Immature natural killer cell (primary cell): ENCODE results near the gene CYFIP2. TPM values are rescaled to one million over a fixed set of nuclear protein-coding genes. Genes with fewer than 3 reads are reported as not detected.
A peak's percentile ranks its signal among the peaks of the same experiment; 100 is the strongest.

Source experiments
- DNase-seq, 3 donors: peaks; one replicate each; pipeline ENCODE4 v3.0.0; 2022; ENCODE audit warnings: mixed read lengths in 1 of 3
- H3K27ac Mint-ChIP-seq, 6 donors: one replicate each; pipeline ENCODE4 v1.8.0; 2020; ENCODE audit warnings: mixed read lengths in 6 of 6, mild to moderate bottlenecking in 5 of 6, inconsistent platforms in 4 of 6, moderate library complexity in 3 of 6
- H3K27me3 Mint-ChIP-seq, 3 donors: one replicate each; pipeline ENCODE4 v1.8.0; 2020 to 2021; ENCODE audit warnings: low read depth in 3 of 3, mild to moderate bottlenecking in 3 of 3, mixed read lengths in 3 of 3, moderate library complexity in 3 of 3, inconsistent platforms in 1 of 3
- H3K36me3 Mint-ChIP-seq, 3 donors: one replicate each; pipeline ENCODE4 v1.8.0; 2020; ENCODE audit warnings: mixed read lengths in 3 of 3, inconsistent platforms in 2 of 3, mild to moderate bottlenecking in 2 of 3
- H3K4me1 Mint-ChIP-seq, 2 donors: one replicate each; pipeline ENCODE4 v1.8.0; 2020; ENCODE audit warnings: inconsistent platforms in 2 of 2, mild to moderate bottlenecking in 2 of 2, mixed read lengths in 2 of 2, moderate library complexity in 1 of 2
- H3K4me3 Mint-ChIP-seq, 5 donors: one replicate each; pipeline ENCODE4 v1.8.0; 2020; ENCODE audit warnings: mild to moderate bottlenecking in 5 of 5, mixed read lengths in 5 of 5, inconsistent platforms in 3 of 5, moderate library complexity in 3 of 5
- H3K9me3 Mint-ChIP-seq, 6 donors: one replicate each; pipeline ENCODE4 v1.8.0; 2020; ENCODE audit warnings: mild to moderate bottlenecking in 6 of 6, mixed read lengths in 6 of 6, inconsistent platforms in 4 of 6, moderate library complexity in 3 of 6
- polyA plus RNA-seq, 3 donors: library from polyadenylated mRNA; unstranded; fragments of 300-500 nt; fragmentation: Illumina TruSeq; gene quantifications; one replicate each; pipeline ENCODE4 v1.2.3, GENCODE V29; 2021

Gene CYFIP2
- polyA plus RNA-seq, result 100 to 1,000 TPM; 293 to 667 (median 513) TPM

DNA sequence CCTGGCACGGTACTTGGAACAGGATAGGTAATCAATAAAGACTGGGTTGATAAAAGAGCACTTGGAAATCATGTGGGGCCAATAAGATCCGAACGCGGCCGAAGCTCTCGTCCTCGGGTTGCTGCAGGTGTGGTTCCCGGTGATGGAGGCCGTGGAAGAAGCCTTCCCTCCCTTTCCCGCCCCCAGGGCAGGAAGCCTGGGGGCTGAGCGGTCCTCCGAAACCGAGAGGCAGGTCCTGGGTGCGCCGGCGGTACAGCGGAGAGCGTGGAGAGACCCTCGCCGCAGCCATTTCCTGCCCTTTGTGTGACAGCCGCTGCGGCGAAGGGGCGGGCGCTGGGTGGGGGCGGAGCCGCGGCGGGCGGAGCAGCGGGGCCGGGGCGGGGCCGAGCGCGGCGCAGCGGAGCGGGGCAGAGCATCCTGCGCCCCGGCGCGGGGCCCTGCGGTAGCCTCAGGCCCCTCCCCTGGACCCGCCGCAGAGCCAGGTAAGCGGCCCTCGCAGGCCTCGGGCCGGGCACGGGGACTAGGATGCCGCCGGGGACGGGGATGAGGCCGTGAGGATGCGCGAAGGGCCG, at the start of gene CYFIP2:
TSS of gene CYFIP2 (plus strand) at position 410 of the 572 bp plus-strand sequence. CDS start 19,239 bp downstream, outside the sequence.
- H3K4me1 Mint-ChIP-seq, result peaks cover 66 to 80% of the 10 kb centered on the region in 2 donors
- peak within 1 kb of the TSS; percentile 95 to 98 (median 96) for H3K4me3 Mint-ChIP-seq
- H3K27ac Mint-ChIP-seq, result peak within 1 kb of the TSS; percentile 97 to 99 (median 98)
- no peaks in the 10 kb centered on the region for H3K9me3 Mint-ChIP-seq
- peak; percentile 85 to 89 (median 87) for DNase-seq
- H3K36me3 Mint-ChIP-seq, result peaks cover 6 to 9% (median 8%) of the 10 kb centered on the region in 3 donors
- peaks cover 6 to 23% (median 20%) of the 10 kb centered on the region in 3 donors for H3K27me3 Mint-ChIP-seq

DNA sequence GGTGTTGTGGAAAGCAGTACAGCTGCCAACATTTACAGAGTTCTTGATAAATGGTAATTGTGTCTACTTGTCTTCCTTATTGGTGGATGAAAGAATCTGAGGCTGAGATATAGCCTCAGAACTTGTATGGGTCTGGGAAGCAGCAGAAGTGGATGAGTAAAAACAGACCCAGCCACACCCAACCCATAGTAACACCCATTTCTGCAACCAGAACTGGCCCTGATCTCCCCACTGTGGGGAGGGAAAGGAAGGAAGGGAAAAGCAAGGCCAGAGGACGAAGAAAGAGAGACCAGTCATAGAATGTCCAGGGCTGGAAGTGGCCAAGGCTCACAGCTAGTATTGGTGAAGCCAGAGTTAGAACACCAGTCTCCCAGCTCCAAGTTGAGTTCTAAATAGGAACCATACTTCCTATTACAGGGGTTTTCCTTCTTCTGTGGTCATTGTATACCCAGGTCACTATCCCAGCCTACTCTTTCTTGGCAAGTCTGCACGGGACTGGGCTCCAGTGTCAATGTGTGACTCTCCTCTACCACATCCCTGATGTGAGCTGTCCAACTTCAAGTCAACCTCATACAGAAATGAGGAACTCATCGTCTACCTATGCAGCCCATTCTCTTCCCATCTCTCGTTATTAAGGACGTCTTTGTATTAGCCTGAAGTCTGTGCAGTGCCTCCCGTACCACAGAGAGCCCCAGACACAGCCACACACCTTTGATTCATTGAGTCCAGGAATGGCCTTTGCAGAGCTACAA, 49.4 kb upstream of the CYFIP2 start:
- peak overlapping the region; percentile 83 to 91 (median 85) for H3K4me3 Mint-ChIP-seq
- peaks cover 86 to 93% of the 10 kb centered on the region in 2 donors for H3K4me1 Mint-ChIP-seq
- H3K27ac Mint-ChIP-seq, result peak overlapping the region; percentile 90 to 99 (median 98)
- H3K36me3 Mint-ChIP-seq, result peaks cover 53 to 81% (median 66%) of the 10 kb centered on the region in 3 donors
- H3K9me3 Mint-ChIP-seq, result no peaks in the 10 kb centered on the region
- H3K27me3 Mint-ChIP-seq, result peaks cover 1 to 5% (median 2%) of the 10 kb centered on the region in 3 donors
- no peak for DNase-seq

DNA sequence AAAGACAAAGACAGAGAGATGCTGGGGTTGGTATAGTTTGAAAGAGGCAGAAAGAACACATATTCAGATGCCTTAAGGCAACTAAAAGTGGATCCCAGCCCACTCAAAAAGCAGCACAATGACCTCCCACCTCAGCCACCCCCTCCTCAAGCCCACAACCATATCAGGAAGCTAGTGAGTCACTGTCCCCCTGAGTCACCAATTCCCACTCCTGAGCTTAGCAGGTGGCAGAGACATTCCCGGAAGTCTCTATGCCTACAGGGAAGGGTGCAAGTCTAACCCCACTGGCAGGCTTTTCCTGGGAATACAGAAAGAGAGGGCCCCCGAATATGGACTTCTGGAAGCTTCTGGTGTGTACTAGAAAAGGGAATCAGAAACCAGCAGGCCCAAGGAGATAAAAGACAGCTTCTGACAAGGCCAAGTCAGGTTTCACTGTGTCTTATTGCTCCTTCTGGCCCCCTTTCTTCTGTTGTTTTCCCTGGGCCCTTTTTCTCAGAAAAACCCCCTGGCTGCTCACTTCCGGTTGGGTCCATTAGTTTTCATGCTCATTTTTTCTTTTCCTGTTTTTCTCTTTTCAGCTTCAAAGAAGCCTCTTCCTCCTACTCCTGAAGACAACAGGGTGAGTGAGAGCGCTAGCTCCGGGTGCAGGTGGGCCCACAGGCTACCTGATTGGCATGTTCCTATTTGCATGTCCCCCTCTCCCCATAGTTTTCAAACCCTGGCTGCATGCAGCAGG, 48.5 kb upstream of the CYFIP2 start:
- H3K9me3 Mint-ChIP-seq, result no peaks in the 10 kb centered on the region
- peak overlapping the region; percentile 42 to 83 (median 64) for H3K4me3 Mint-ChIP-seq
- peaks cover 50 to 82% (median 65%) of the 10 kb centered on the region in 3 donors for H3K36me3 Mint-ChIP-seq
- DNase-seq, result no peak
- peaks cover 86 to 93% of the 10 kb centered on the region in 2 donors for H3K4me1 Mint-ChIP-seq
- H3K27ac Mint-ChIP-seq, result peak overlapping the region; percentile 59 to 98 (median 88)
- H3K27me3 Mint-ChIP-seq, result peaks cover 0 to 5% (median 1%) of the 10 kb centered on the region in 3 donors

DNA sequence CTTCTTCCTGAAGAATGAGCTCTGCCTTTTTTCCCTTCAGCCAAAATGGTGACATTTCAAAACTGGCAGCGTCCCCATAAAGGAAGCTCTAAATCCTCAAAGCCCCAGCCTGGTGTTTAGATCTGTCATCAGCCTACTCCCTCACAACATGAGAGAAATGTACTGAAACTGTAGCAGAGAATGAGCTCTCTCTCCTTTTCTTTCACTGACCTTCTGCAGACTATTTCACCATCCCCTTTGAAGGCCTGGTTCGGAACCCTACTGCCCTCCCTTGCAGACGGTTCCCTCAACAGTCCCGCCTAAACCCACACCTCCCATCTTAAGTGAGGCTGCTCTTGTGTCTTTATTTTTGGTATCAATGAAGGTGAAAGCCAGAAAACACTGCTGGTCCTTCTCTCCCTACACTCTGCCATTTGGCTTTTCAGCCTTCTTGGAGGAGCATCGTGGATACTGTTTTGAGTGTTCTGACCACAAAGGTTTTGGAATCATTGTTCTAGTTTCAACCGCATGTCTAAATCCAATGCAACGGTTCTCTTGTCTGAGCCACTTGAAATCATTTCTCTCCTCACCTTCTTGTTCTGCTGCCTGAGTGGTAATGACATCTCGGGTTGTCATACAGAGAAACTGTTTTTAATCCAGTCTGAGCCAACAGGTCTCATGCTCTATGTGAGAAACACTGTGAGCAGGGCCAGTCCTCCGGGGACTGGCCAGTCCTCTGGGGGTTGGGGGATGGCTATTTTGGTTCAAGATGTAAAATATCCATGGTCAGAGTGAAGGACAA, 46.2 kb upstream of the CYFIP2 start:
- Mint-ChIP-seq H3K27ac (peak overlapping the region; percentile 52 to 85 (median 76)), H3K36me3 (peaks cover 45 to 74% (median 57%) of the 10 kb centered on the region in 3 donors), H3K4me3 (peak overlapping the region in 1 of 5 donors; percentile 25), H3K9me3 (no peaks in the 10 kb centered on the region), H3K4me1 (peaks cover 73 to 82% of the 10 kb centered on the region in 2 donors), H3K27me3 (peaks cover 0 to 2% (median 0%) of the 10 kb centered on the region in 3 donors)
- no peak for DNase-seq

DNA sequence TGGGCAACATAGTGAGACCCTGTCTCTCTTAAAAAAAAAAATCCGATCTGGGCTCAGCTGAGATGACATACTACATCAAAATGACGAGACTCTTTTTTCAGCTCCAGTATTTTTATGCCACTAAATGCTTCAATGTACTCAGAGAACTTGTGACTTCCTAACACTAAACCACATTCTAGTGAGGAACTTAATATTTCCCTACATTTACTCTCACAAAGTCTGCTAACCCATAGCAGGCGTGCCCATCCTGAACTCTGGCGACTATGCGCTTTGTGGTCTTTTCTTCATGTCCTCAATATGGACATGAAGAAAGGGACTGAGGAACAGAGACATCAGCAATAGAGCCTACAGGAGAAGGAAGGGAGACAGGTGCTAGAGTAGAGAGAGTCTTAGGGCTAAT, 44.0 kb upstream of the CYFIP2 start:
- Mint-ChIP-seq H3K27me3 (no peaks in the 10 kb centered on the region), H3K36me3 (peaks cover 40 to 70% (median 50%) of the 10 kb centered on the region in 3 donors), H3K9me3 (no peaks in the 10 kb centered on the region), H3K27ac (peak overlapping the region; percentile 79 to 98 (median 86)), H3K4me1 (peaks cover 58 to 80% of the 10 kb centered on the region in 2 donors), H3K4me3 (peak overlapping the region; percentile 21 to 68 (median 57))
- DNase-seq, result no peak

DNA sequence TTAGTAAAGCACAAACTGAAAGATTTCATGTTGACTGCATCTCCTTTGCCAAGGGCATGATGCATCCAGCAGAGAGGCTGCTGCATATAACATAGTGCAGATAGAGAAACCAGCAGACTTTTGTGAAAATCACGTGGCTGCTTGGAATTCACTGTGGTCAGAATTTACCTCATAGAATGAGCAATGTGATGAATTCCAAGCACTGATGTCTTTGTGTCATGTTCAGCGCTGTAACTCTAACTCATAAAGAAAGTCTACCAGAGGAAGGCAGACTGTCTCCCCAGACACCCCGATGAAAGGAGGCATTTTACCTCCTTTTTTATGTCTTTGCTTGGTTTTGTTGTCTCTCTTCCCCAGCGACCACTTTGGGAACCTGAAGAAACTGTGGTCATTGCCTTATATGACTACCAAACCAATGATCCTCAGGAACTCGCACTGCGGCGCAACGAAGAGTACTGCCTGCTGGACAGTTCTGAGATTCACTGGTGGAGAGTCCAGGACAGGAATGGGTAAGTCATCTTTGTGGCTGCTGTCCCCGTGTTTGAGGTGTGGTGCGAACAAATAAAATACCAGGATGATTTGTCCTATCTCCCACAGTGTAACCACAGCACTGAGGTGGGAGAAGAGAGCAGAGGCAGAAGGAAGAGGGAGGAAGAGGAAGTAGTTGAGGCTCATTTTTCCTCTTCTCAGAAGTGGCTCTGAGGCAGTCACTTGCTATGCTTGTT, 43.3 kb upstream of the CYFIP2 start:
- H3K4me3 Mint-ChIP-seq, result peak overlapping the region; percentile 10 to 68 (median 57)
- peaks cover 56 to 79% of the 10 kb centered on the region in 2 donors for H3K4me1 Mint-ChIP-seq
- peak overlapping the region; percentile 79 to 98 (median 86) for H3K27ac Mint-ChIP-seq
- H3K9me3 Mint-ChIP-seq, result no peaks in the 10 kb centered on the region
- peak in 2 of 3 donors; percentile 42 to 50 for DNase-seq
- H3K36me3 Mint-ChIP-seq, result peaks cover 40 to 69% (median 45%) of the 10 kb centered on the region in 3 donors
- no peaks in the 10 kb centered on the region for H3K27me3 Mint-ChIP-seq

DNA sequence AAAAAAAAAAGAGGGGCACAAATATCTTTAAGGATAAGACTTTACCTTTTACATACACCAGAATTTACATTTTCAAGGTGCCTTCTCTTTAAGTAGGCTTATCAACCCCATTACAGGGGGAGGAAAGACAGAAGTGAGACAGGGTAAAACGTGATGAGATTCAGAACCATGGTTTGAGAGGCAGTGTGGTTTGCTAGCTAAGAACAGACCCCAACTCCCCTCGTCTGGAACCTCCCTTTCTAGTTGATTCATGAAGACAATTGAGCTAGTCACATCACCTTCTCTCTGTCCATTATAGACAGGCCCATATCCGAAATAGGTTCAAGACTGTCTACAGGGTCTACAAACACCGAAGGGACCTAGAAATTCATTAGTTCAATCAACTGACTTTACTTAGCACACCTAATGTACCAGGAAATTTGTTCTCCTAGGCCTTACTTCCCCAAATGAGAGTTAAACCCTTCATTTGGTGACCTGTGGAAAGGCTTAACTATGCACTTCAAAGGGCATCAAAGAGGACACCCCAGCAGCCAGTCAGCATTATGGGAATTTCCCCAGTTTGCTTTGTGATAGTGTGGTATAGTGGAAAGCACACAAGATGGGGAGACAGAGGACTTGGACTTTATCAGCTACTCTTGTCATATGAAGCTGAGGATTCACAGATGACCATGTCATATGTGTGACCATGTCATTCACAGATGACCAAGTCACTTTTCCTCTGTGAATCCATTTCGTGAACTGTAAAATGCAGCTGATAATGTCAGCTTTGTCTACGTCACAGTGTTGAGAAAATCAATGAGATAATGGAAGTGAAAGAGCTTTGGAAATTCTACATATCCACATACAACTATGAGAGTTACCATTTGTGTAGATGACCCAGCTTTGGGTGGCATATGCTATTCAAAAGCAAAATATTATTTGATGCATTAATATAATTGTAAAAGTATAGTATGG, 40.2 kb upstream of the CYFIP2 start:
- Mint-ChIP-seq H3K9me3 (no peaks in the 10 kb centered on the region), H3K27ac (peak overlapping the region; percentile 58 to 84 (median 82)), H3K4me3 (no peak overlapping the region), H3K36me3 (peaks cover 22 to 52% (median 35%) of the 10 kb centered on the region in 3 donors), H3K4me1 (peaks cover 35 to 54% of the 10 kb centered on the region in 2 donors), H3K27me3 (no peaks in the 10 kb centered on the region)
- no peak for DNase-seq

DNA sequence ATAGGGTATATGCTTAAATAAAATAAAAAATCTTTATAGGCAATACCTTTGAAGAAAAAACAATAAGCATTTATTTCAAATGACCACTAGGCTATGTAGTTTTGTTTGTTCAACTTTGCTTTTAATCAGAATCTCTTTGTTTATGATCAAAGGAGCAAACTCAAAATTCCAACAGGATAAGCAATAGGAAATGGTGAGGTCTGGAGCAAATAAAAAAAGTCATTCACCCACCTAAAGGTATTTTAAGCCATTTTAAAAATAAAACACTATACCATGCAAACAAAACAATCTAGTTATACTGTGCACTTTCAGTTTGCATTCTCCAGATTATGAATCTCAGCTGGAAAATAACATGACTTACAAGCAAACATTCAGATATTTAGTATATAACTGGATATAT, 35.3 kb upstream of the CYFIP2 start:
- Mint-ChIP-seq H3K36me3 (peaks cover 13 to 58% (median 32%) of the 10 kb centered on the region in 3 donors), H3K9me3 (no peaks in the 10 kb centered on the region), H3K4me1 (peaks cover 16 to 39% of the 10 kb centered on the region in 2 donors), H3K27ac (no peak overlapping the region), H3K4me3 (no peak overlapping the region), H3K27me3 (no peaks in the 10 kb centered on the region)
- DNase-seq, result no peak

DNA sequence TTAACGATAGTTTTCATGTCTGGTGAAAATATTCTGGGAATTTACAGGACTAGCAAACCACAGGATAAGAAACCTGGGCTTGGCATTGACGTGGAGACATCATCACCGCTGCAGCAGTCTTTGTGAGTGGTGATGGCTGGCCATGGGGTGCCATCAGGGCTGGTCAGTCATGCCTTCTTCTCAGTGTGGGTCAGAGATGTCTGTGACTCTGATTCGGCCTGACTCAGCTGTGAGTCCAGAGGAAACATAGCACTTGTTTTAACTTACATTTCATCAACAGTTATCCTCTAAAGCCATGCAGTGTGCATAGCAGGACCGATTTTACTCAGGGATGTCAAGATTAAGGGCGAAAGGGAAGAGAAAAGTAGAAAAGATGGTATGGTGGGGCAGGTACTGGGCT, 33.2 kb upstream of the CYFIP2 start:
- Mint-ChIP-seq H3K9me3 (no peaks in the 10 kb centered on the region), H3K36me3 (peaks cover 12 to 52% (median 33%) of the 10 kb centered on the region in 3 donors), H3K4me1 (peaks cover 4 to 20% of the 10 kb centered on the region in 2 donors), H3K27ac (peak overlapping the region in 4 of 6 donors; percentile 1 to 81 (median 68)), H3K27me3 (no peaks in the 10 kb centered on the region), H3K4me3 (no peak overlapping the region)
- DNase-seq, result no peak

DNA sequence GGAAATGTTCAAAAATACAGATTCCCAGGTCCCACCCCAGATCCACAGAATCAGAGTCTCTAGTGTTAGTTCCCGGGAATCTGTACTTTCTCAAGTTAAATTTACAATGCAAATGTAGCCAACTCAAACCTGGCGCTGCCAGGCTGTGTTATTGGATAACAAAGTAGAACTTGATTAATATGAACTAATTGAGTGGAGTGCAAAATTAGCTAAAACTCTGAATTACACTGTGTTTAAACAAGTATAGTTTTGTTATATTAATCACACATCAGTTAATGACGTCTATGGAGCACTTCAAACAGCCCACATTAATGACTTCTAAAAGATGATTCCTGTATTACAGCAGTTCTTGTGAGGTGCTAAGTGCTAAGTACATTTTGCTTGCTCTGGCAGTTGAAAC, 32.4 kb upstream of the CYFIP2 start:
- Mint-ChIP-seq H3K4me3 (no peak overlapping the region), H3K27me3 (no peaks in the 10 kb centered on the region), H3K9me3 (no peaks in the 10 kb centered on the region), H3K27ac (peak overlapping the region in 2 of 6 donors; percentile 49 to 67), H3K36me3 (peaks cover 18 to 60% (median 41%) of the 10 kb centered on the region in 3 donors), H3K4me1 (peaks cover 4 to 20% of the 10 kb centered on the region in 2 donors)
- DNase-seq, result no peak

DNA sequence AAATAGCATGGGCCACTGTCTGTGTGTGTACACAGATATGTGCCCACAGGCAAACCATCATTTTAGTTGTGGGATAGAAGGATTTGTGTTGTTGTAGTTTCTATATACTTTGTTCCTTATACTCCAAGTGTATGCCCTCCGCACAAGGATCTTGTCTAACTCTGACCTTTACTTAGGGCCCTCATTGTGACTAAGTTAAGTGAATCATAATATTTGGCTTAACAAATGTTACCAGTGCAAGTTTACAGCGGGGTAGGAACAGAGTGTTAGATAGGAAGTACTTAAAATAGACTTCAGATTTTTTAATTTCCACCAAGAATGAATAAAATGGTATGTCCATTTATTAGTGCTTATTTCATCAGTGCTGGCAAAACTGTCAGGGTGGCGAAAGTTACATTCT, 29.5 kb upstream of the CYFIP2 start:
- Mint-ChIP-seq H3K9me3 (no peaks in the 10 kb centered on the region), H3K27ac (peak overlapping the region in 1 of 6 donors; percentile 62), H3K4me3 (no peak overlapping the region), H3K27me3 (no peaks in the 10 kb centered on the region), H3K4me1 (peaks cover 4 to 18% of the 10 kb centered on the region in 2 donors), H3K36me3 (peaks cover 30 to 75% (median 52%) of the 10 kb centered on the region in 3 donors)
- no peak for DNase-seq
